MV-4-11 (cell line): ENCODE data around the gene FSIP1.

ENCODE experiments used
- DNase-seq: peaks from one replicate; lab custom pipeline; 2025; lab: John Stamatoyannopoulos, UW

FSIP1 gene

DNA sequence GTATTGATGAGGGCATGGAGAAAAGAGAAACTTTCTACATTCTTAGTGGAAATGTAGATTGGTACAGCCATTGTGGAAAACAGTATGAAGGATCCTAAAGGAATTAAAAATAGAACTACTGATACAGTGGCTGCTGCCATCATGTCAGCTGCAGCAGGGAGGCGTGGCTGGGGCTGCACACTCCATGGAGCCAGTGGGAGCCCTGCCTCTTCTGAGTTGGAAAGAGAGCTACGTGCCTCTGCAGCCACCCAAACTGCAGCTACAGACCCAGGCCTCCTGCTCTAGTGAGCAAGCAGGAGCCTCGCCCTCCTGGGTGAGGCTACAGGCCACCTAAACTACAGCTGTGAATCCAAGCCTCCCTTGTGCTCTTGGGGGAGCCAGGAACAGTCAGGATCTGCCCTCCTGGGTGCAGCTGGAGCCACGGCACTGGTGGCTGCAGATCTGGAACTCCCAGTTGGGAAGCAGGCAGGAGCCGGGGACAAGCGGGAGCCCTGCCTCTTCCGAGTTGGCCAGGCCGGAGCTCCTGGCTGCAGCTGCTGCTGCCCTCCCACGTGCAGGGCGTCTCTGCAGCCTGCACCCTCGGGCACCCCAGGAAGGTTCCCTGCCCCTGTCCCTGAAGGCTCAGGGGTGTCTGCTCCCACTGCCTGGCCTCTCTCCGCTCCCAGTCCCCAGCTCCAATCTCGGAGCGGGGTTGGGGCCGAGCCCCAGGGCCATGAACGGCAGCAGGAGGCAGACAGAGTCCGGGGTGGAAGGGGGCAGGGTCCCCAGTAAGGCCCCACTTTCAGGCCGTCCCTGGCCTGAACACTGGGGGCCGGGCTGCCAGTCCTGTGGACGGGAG is 137.3 kb downstream of the FSIP1 start:
- no peak for DNase-seq

DNA sequence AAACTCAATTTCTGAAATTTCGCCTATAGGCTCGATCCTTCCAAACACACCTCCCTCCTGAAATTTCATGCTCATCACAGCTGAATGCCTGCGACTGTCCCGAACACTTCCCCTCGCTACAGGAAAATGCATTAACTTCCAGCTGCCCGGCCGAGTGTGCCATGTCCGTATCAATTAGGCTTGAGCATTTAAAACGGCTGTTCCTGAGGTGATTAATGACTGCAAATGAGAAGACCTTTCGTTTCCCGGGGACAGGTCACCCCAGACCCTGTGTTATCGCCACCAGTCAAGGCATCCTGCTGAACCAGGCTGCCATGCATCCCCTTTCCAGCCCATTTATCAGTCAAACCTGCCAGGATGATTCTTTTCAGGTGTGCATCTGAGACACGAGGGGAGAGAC is 138.5 kb downstream of the FSIP1 start:
- no peak for DNase-seq

DNA sequence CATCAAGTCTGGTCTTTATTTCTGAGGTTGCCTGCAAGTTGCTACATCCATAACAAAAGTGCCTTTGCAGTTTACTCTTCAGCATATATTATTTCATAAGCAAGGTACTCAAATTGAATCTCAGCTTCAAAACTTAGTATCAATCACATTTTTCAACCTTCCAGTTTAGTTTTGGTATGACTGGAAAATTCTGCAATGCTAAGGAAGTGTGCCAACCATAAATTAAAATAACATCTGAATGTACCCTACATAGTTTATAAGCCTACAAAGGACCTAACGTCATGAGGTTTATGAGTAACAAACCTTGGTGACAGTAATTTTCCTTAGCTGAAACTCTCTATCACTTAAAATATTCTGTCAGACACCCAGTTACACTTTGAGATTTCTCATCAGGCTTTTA is 138.9 kb downstream of the FSIP1 start:
- DNase-seq = no peak

DNA sequence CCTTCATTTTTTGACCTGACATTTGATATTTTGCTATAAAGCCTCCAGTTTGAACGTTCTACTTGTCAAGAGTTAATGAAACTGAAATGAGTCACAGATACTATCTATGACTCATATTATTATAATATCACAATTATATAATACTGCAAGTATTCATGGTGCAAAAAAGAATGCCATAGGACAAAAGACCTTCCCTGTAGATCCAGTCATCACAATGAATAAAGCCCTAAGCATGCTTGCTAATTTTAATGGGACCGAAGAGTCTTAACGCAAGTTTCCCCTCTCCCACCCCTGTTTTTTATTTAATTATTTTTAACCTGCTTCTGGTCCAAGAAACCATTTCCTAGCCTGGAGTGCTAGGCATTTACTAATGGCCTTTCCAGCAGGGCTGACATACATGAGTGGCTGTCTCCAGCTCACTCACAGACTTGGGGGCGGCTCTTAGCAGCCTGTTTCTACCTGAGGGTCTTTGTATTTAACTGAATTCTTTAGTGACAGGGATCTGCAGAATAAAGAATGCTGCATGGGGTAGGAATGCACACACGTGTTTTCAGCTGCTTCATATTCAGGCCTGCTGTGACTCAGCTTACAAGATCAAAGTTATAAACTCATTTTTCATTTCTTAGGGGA is 140.5 kb downstream of the FSIP1 start:
- DNase-seq = no peak

DNA sequence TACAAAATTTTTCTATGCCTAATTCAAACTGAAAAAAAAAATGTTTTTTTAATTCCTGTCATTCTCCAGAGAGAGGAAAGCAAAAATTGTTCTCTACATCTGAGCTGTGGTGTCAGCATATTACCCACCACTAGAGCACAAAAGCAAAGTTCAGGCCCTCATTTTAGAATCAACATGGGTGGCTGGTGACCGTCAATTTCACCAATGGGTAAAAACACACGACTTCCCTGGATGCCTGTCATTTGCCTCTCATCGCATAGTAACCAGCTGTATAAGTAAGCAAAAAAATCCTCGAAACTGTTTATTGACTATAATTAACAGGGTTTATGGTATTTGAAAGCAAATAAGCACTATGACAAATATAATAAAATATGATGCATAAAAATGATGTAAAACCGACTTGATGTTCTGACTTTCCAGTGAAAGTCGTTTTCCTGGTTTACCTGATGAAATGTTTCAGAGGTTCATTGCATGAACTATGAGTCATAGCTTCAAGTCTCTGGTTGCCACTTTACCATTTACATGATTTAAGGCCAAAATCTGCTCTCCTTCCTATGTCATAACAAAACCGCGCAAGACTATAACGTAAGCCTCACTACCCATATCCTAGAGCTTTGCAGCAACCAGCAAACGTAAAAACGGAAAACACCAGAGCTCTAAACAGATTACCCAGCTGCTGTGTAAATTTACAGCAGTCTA is 141.3 kb downstream of the FSIP1 start:
- no peak for DNase-seq

DNA sequence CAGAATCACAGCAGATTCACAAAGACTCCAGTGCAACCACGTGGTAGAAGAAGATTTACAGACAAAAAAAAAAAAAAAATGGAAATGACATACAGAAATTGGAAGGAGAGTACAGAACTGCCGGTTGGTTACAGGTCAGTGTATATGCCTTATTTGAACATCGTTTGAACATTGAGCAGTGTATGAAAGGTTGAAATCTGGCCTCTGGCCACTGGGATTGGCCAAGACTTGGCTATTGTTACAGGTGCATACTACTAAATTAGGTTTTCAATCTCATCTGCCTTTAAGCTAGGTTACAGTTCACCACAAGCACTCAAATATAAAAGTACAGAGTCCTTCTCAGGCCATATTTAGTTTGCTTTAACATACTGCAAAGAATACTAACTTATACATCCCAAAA is 142.0 kb downstream of the FSIP1 start:
- DNase-seq = no peak

DNA sequence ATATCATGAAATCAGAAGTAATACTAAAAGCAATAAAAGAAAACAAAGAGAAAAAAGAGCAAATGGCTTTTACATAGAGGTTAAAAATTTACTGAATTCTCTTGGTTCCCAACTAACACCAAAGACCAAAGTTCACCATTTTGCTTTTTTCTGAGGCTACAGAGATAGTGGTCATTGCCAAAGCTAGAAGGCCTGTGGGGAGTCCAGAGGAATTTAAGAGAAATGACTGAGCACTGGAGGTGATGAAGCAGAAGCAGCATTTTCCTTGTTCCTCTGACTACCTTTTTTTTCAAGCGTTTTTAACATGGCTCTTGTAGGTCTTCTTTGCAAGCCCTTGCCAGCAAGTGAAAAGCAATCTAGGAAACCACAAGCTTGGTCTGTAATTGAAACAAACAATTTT is 143.6 kb downstream of the FSIP1 start:
- no peak for DNase-seq

DNA sequence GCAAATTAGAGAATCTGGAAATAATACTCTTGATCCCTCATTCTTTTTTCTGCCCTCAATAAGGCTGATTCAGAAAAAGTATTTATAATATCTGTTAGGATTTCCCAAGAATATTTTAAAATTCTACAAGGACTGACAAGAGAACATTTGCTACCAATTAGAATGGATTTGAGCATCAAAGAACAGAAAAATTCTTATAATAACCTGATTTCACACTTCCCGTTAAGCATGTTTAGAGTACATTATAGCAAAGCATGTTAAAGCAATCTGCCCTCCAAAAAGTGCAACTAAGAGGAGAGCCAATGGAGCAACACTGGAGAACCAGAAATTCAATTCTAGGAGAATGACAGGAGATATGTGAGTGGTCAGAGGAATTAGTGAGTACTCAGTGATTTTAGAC is 144.6 kb downstream of the FSIP1 start:
- DNase-seq = no peak

DNA sequence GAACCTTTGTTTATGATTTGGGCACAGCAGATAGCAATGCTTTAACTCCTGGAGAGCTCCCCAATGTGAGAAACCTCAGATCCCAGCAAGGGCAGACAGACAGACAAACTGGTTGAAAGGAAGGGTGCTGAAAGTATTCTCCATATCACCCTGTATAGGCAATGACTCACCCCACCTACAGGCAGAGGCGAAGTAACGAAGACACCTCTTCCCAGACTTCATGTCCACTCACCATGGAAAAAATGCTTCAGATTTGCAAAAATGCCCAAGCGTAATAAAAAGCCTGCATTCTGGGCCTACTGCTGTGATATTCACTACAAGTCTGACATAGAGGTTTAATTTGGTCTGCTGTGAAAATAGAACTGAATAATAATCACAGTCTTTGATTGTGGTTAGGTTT is 151.3 kb downstream of the FSIP1 start:
- no peak for DNase-seq

DNA sequence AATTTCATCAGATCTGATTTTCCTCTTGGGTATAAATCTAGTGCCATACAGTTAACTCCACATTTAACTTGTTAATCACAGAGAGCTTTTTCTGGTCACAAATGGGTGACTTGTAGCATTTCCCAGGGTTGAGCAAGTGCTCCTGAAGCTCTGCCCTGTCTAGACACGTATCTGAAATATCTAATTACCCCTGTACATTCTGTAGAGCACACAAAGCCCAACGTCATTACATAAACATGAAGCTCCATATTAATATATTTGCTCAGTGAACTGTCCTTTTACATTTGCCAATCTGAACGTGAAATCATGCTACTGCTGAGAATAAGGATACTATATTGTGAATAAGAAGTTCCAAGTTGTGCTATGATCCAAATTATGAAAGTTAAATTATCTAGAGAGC is 152.7 kb downstream of the FSIP1 start:
- no peak for DNase-seq

DNA sequence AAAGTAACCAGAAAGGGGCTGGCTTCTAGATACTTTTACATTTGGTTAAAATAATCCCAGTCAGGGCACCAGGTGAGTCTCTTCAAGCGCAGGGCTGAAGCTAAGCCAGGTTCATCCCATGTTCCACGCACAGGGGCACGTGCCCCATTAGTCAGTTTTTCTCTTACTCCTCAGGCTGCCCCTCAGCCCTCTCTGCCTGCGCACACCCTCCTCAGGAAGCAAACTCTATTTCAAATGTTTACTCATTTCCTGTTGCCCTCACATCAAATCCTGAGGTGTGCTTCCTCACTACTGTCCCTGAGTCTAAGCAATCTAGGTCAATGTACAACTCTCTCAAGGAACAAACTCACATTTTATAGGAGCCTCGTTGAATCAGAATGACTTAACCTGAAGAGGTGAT is 153.3 kb downstream of the FSIP1 start:
- no peak for DNase-seq

DNA sequence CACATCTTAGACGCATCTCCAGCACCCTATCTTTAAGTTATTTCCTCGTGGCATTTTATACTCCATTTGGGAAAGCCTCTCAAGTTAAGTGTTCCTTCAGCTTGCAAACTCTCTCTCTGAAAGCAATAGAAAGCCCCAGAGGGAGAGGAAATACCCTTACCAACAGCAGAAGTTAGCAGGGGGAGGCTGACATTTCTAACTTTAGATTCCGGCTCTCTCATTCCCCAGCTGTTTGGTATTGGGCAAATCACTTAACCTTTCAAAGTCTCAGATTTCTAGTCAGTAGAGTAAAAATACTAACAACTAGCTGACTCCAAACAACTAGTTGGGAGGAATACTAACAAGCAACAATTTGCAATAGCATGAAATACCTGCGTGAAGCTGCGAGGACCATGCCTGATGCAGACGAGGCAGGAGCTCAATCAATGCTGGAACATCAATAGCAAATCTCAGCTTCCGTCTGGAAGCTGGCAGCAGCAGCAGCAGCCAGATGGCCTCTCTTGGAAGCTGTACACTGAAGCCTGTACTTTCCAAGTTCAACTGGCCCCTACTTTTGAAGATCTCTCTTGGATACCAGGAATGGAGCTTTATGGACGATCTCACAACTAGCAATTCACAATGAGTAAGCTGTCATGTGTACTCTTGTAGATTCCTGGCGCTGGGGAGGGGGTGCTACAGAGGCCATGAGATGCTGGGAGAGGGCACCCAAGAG is 153.9 kb downstream of the FSIP1 start:
- no peak for DNase-seq

DNA sequence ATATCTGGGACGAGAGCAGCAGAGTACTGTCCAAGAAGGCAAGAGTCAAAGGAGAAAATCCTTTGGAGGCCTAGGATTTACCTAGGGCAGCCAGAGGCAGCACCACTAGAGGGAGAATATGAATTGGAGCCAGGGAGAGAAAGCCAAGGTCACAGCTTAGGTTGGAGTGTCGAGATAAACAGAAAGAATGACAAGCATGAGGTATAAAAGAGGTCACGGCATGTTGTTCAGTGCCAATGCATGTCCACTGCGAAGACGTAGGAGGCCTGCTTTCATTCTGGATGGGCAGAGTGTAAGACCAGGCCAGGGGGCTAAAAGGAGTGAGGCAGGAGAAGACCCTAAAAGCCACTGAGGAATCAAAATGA is 154.5 kb downstream of the FSIP1 start:
- DNase-seq = no peak

DNA sequence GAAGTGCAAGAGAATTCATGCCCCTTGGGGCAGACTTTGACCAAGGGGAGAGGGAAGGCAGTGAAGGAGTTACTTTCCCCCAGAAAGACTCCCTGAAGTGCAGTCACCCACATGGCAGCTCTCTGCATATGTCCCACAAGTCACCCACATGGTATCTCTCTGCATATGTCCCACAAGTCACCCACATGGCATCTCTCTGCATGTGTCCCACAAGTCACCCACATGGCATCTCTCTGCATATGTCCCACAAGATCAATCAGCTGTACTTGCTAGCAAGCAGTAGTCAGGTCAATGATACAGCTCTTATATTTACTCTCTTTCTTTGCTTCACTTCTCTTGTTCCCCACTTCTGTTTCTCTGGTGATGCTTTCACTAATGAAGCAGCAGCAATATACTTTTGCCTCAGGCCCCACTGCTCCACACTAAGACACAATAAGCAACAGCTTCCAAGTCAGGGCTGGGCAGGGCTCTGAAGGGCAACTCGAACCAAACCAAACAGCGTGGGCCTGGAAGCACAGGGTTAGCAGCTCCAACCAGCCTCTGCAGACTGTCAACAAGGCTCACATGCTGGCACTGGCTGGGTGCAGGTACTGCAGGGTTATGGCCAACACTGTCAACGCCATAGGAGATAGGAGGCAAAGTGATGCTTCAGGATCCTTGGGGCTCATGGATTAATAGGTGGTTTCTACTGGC is 155.0 kb downstream of the FSIP1 start:
- DNase-seq = no peak

DNA sequence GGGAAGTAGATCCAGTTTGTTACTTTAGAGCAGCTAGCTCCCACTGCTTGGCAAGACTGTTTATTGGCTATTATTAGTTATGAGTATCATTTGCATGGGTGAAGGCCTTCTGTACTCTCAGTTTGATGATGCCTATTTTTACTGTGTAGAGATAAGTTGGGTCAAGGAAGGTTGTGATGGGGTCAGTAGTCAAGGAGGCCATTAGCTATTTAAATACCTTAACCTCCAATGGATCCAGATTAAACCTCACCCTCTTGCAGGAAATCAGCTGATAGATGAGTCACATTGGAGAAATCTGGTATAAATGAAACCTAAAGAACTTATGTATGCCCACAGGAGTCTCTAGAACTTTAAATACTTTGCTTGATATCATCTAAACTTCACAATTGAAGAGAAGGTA is 156.8 kb downstream of the FSIP1 start:
- DNase-seq = no peak

DNA sequence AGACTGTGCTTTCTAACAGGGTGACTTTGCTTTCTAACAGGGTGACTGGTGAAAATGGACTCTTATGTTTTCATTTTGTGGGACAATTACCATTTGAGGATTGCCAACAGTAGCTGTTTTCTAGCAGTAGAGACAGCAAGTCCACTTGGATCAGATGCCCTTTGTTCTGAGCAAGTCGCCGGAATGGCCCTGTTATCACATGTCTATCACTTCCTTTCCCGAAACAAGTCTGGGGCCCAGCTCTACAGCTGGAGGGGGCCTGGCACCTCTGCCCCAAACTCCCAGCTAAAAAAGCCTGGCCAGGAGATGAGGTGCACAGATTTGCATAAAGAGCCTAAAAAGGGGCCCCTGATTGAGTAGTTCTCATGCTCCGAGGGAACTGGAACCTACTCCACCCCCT is 157.2 kb downstream of the FSIP1 start:
- no peak for DNase-seq

DNA sequence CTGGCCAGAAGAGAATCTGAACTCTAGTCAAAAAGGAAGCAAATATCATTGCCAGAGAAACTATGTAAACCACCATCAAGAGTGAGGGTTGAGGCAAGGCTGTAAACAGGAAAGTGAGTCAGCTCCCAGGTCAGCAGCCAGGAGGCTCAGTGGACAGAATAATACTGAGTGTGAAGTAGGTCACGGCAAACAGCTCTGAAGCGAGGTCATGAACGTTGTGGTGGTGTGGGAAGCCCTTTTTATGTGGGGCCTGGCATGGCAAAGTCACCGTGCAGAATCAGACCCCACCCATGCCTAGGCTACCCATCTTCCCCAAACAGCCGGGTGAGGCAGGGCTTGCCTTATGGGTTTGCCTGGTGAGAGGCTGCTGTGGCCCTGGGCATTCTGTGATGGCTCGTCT is 157.8 kb downstream of the FSIP1 start:
- DNase-seq = peak; percentile 77

DNA sequence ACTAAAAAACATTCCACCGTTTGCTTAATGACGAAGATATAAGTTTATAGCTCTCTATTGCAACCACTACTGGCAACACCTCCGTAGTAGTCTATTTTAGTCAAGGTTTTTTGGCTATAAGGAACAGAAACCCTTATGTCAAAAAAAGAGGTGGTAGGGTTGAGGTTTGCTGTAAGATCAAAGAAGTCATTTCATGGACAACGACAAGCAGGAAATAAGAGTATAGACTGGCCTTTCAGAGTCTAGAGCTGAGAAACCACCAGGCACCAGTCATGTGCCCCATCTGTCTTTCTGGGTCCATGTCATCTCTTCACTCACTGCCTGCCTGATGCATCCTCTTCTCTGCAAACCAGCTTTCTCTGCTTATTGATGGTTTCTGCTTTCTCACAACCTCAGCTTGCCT is 159.1 kb downstream of the FSIP1 start:
- peak; percentile 85 for DNase-seq

DNA sequence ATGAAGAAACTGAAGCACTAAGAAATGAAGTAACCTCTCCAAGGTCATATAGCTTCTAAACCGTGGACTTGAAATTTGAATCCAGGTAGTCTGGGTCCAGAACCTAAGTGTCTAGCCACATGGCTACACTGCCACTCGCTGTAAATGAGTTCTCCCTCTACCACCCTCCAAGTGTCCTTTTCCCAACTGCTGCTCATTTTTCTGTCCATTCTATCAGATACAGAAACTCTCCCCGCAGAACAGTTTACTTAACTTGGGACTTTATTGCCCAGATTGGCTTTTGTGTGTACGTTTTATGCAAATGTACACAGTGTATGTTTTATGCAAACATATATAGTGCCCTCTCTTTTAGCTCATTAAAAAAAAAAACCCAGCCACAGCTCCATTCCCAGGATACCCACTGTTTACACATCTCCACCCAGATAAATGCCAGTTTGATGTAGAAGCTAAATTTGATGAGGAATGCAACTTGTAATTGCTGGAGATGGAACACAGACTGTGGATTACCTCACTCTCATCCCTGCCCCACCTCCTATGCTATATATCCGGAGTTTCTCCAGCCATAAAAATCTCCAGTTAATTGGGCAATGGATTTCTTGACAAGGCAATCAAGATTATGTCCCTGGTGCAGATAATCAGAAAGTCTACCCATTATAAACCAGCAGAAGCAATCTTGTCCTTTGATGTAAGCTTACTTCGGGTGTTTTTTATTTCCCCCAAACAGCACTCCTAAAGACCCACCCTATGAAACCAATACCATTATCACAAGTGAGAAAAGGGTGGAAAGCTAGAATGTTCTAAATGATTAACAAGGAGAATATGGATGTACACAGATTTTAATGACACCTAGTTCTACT is 159.8 kb downstream of the FSIP1 start:
- DNase-seq = no peak

DNA sequence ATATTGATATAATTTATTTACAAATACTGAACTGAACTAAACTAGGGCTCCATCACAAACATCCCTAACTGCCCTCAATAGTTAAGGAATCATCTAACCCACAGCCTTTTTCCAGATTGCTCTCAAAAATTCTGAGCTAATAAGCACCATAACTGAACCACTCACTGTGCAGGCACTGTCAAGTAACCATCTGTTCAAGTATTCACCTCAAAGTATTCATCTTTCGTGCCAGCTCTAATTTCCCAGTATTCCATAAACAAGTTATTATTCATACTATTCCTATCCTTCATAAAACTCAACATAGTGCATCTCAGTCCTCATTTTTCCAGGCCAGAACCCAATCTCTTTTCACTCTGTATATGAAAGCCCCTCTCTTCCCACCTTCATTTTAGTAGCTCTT is 160.7 kb downstream of the FSIP1 start:
- no peak for DNase-seq

DNA sequence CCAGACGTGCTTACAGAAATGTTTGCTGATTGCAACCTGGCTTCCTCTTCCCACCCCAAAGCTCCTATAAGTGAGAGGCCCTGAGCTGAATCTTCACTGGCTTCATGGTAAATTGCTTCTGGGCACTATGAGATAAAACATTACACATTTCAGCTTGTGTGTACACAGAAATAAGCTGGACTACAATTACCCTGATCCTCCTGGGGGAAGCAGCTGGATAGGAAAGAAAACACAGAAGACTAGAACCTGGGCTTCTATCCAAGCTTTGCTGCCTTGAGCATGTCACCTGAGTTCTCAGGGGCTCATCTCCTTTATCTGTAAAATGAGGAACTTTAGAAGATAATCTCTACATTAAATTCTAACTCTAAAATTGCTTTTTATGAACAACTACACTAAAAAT is 161.4 kb downstream of the FSIP1 start:
- DNase-seq = no peak
